GM23248 (cell line): ENCODE results near the gene KATNIP. TPM values are rescaled to one million over a fixed set of nuclear protein-coding genes. Genes with fewer than 3 reads are reported as not detected.

ENCODE experiments used
- DNase-seq: peaks from one replicate; pipeline ENCODE4 v3.0.0-alpha.2; 2015
- H2AFZ ChIP-seq: fragments of 200-600 bp; sonication (generic); 2 replicates; pipeline ENCODE4 v1.6.1; 2016; ENCODE audit warnings: antibody characterized with exemption
- H3F3A ChIP-seq: fragments of 200-600 bp; sonication (generic); 2 replicates; pipeline ENCODE4 v1.6.1; 2016; ENCODE audit warnings: mild to moderate bottlenecking, antibody characterized with exemption, mixed run types; ENCODE audit not compliant: insufficient read depth
- H3K27ac ChIP-seq: fragments of 200-600 bp; sonication (generic); 2 replicates; pipeline ENCODE4 v1.5.1; 2016; ENCODE audit warnings: mild to moderate bottlenecking
- H3K27me3 ChIP-seq: fragments of 200-600 bp; sonication (generic); replicated peaks from 2 replicates; pipeline ENCODE4 v1.6.1; 2016; ENCODE audit warnings: mild to moderate bottlenecking; ENCODE audit not compliant: insufficient read depth
- H3K36me3 ChIP-seq: fragments of 200-600 bp; sonication (generic); 2 replicates; pipeline ENCODE4 v1.6.1; 2016; ENCODE audit warnings: low read depth, mild to moderate bottlenecking
- H3K4me1 ChIP-seq: fragments of 200-600 bp; sonication (generic); 2 replicates; pipeline ENCODE4 v1.6.1; 2016; ENCODE audit warnings: mild to moderate bottlenecking; ENCODE audit not compliant: insufficient read depth
- H3K4me2 ChIP-seq: fragments of 200-600 bp; sonication (generic); one replicate; pipeline ENCODE4 v1.6.1; 2016; ENCODE audit warnings: mild to moderate bottlenecking; ENCODE audit not compliant: unreplicated experiment
- H3K4me3 ChIP-seq: fragments of 200-600 bp; sonication (generic); 2 replicates; pipeline ENCODE4 v1.5.1; 2016; ENCODE audit warnings: mild to moderate bottlenecking
- H3K79me2 ChIP-seq: fragments of 200-600 bp; sonication (generic); 2 replicates; pipeline ENCODE4 v1.6.1; 2016; ENCODE audit warnings: mild to moderate bottlenecking; ENCODE audit not compliant: insufficient read depth
- H3K9ac ChIP-seq: fragments of 200-600 bp; sonication (generic); 2 replicates; pipeline ENCODE4 v1.6.1; 2016; ENCODE audit warnings: mild to moderate bottlenecking
- H3K9me2 ChIP-seq: fragments of 200-600 bp; sonication (generic); 2 replicates; pipeline ENCODE4 v1.6.1; 2016; ENCODE audit warnings: mixed run types, mild to moderate bottlenecking, moderate library complexity; ENCODE audit not compliant: insufficient read depth
- H3K9me3 ChIP-seq: fragments of 200-600 bp; sonication (generic); one replicate; pipeline ENCODE4 v1.6.1; 2017; ENCODE audit warnings: low read depth
- H4K20me1 ChIP-seq: fragments of 200-600 bp; sonication (generic); 2 replicates; pipeline ENCODE4 v1.6.0; 2016; ENCODE audit not compliant: insufficient read depth
- EZH2 ChIP-seq: fragments of 200-600 bp; sonication (generic); IDR thresholded peaks from 2 replicates; pipeline ENCODE4 v1.6.1; 2018; ENCODE audit warnings: antibody characterized with exemption, mild to moderate bottlenecking; ENCODE audit not compliant: insufficient read depth, poor library complexity, severe bottlenecking
- EZH2phosphoT487 ChIP-seq: fragments of 200-600 bp; sonication (generic); IDR thresholded peaks from 2 replicates; pipeline ENCODE4 v1.6.1; 2018; ENCODE audit warnings: antibody characterized with exemption, moderate library complexity, mild to moderate bottlenecking, low read depth; ENCODE audit not compliant: insufficient read depth
- WGBS, 2 experiments: methylation state at CpG; one replicate each; pipeline ENCODE4 v1.1.6; 2015 to 2017; ENCODE audit warnings: low lambda C conversion rate in 2 of 2, low coverage in 1 of 2; ENCODE audit errors: missing lambda C conversion rate in 2 of 2; 5-methylcytosine and 5-hydroxymethylcytosine counted together
- in situ Hi-C: fragments of 300-500 bp; cut with MboI; formaldehyde crosslinking; loops from 2 replicates; pipeline ENCODE4 v1.15.0; 2020
- polyA plus RNA-seq: library from polyadenylated mRNA; unstranded; fragments of >200 nt; fragmentation: Nextera tagmentation; extraction: Ambion mirVana; gene quantifications from 2 replicates; pipeline ENCODE4 v1.2.1, GENCODE V29; 2016
- total RNA-seq: library from RNA; depleted of rRNA; stranded (reverse); fragments of >200 nt; shearing (Covaris generic); gene quantifications from 2 replicates; pipeline ENCODE4 v1.2.3, GENCODE V29; 2014

KATNIP gene
- total and polyA plus RNA-seq, 2 experiments from 2014 or later = 6.9 to 8.5 TPM

DNA sequence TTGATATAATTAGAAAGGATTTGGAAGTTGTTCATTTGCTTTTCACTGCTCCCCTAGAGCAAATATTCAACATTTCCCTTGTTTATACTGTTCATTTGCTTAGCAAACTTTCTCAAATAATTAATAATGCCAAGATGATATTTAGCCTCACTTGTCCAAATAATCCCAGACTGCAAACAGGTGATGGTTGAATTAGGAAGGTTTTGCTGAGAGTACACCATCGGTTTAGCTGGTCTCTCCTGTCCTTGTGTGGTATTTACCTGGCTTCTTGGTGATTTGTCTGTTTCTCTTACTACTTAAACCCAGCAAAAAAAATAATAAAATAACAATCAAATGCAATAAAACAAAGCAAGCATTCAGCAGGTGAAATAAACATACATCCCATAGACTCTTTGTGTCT is 6.5 kb downstream of the KATNIP start:
- in situ Hi-C loops = no loop called here
- DNase-seq = no peak
- no peak overlapping the region for H3K4me2 ChIP-seq
- TF ChIP-seq EZH2phosphoT487 (no peak), EZH2 (no peak)
- no peak overlapping the region for H3K27ac ChIP-seq
- H3F3A ChIP-seq = no peaks in the 10 kb centered on the region
- no peak overlapping the region for H3K4me3 ChIP-seq
- WGBS, 2 experiments = 95 to 96% methylated on average over 1 of the region's 1 CpG
- H3K36me3 ChIP-seq = no peaks in the 10 kb centered on the region; the same call in 1 of the 2 replicates
- no peaks in the 10 kb centered on the region for H3K9me2 ChIP-seq
- H4K20me1 ChIP-seq = no peaks in the 10 kb centered on the region
- H3K79me2 ChIP-seq = peaks cover 59% of the 10 kb centered on the region
- H3K9me3 ChIP-seq = no peaks in the 10 kb centered on the region
- H3K4me1 ChIP-seq = no peaks in the 10 kb centered on the region
- no peak overlapping the region for H2AFZ ChIP-seq
- H3K9ac ChIP-seq = no peak overlapping the region
- no peaks in the 10 kb centered on the region for H3K27me3 ChIP-seq

DNA sequence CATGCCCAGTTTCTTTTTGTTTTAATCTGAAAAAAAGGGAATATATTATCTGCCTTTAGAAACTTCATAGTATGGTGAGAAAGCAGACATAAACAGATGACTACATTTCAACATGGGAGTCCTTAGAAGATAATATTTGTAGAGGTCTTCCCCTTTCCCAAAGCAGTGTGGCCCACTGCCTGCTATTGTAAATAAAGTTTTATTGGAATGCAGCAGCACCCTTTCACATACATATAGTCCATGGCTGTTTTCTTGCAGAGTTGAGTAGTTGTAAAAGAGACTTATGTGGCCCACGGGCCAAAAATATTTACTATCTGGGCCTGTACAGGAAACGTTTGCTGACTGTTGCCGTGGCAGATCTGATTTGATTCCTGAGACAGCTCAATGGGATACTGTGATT is 8.5 kb downstream of the KATNIP start:
- no peak for DNase-seq

DNA sequence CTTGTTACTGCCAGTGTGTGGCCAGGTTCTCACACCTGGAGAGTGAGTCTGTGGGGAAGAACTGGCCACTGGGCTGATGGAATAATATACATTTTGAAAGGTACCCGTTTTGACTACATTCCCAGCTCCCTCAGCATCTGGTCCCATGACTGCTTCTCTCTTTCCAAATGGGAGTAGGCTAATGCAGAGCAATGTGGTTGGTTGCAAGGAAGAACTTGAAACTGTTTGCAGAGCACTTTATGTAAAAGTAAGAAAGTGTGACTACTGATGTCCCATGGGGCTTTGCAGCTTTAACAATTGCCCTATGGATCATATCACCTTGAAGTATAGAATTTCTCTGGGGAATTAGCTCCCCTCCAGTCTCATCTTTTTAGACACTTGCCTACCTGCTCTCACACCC is 9.0 kb downstream of the KATNIP start:
- no peak overlapping the region for H2AFZ ChIP-seq
- no peaks in the 10 kb centered on the region for H3K9me3 ChIP-seq
- H3K4me2 ChIP-seq = no peak overlapping the region
- H3K79me2 ChIP-seq = peaks cover 34% of the 10 kb centered on the region
- WGBS, 2 experiments = 11 to 53% methylated on average over 1 of the region's 1 CpG
- in situ Hi-C loops = no loop called here
- no peak for TF ChIP-seq EZH2phosphoT487
- TF ChIP-seq EZH2 = no peak
- no peak for DNase-seq
- no peak overlapping the region for H3K9ac ChIP-seq
- no peak overlapping the region for H3K4me3 ChIP-seq
- no peak overlapping the region for H3K27ac ChIP-seq
- H3K27me3 ChIP-seq = no peaks in the 10 kb centered on the region
- H4K20me1 ChIP-seq = no peaks in the 10 kb centered on the region
- no peaks in the 10 kb centered on the region for H3F3A ChIP-seq
- H3K9me2 ChIP-seq = no peaks in the 10 kb centered on the region
- H3K36me3 ChIP-seq = no peaks in the 10 kb centered on the region; the same call in 1 of the 2 replicates
- no peaks in the 10 kb centered on the region for H3K4me1 ChIP-seq

More for the DNA sequence above, 8.5 kb downstream of the KATNIP start:
- 98 to 100% methylated on average over 3 of the region's 3 CpGs for WGBS, 2 experiments
- Histone ChIP-seq H3K4me3 (no peak overlapping the region), H3K9ac (no peak overlapping the region), H3F3A (no peaks in the 10 kb centered on the region), H3K9me3 (no peaks in the 10 kb centered on the region), H4K20me1 (no peaks in the 10 kb centered on the region), H3K4me2 (no peak overlapping the region), H3K4me1 (no peaks in the 10 kb centered on the region), H3K79me2 (peaks cover 39% of the 10 kb centered on the region), H3K27me3 (no peaks in the 10 kb centered on the region), H3K36me3 (no peaks in the 10 kb centered on the region; the same call in 1 of the 2 replicates), H3K27ac (no peak overlapping the region), H2AFZ (no peak overlapping the region), H3K9me2 (no peaks in the 10 kb centered on the region)
- in situ Hi-C loops = no loop called here
- TF ChIP-seq EZH2 = no peak
- TF ChIP-seq EZH2phosphoT487 = no peak

DNA sequence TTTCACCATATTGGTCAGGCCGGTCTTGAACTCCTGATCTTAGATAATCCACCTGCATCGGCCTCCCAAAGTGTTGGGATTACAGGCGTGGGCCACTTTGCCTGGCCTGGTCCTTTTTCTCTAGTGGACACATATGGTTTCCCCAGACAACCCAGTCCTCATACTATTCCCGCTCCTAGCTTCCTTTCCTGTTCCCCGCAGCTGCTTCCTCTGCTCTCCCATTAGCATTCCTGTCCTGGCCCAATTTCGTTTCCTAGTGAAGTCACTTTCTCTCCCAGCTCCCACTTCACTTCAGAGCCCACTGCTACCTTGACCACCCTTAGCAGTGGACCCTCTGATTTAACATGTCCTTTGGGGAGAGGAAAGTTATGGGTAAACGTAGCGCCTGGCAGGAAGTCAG is 11.3 kb downstream of the KATNIP start:
- 91 to 95% methylated on average over 8 of the region's 8 CpGs for WGBS, 2 experiments
- no peak overlapping the region for H2AFZ ChIP-seq
- TF ChIP-seq EZH2phosphoT487 (no peak), EZH2 (no peak)
- no peak overlapping the region for H3K4me2 ChIP-seq
- no peak overlapping the region for H3K9ac ChIP-seq
- H3K27ac ChIP-seq = no peak overlapping the region
- no peak for DNase-seq
- no peaks in the 10 kb centered on the region for H3K9me2 ChIP-seq
- H3K27me3 ChIP-seq = no peaks in the 10 kb centered on the region
- in situ Hi-C loops = no loop called here
- no peaks in the 10 kb centered on the region; the same call in 1 of the 2 replicates for H3K36me3 ChIP-seq
- no peaks in the 10 kb centered on the region for H3K4me1 ChIP-seq
- no peaks in the 10 kb centered on the region for H3K9me3 ChIP-seq
- no peaks in the 10 kb centered on the region for H4K20me1 ChIP-seq
- H3K79me2 ChIP-seq = peaks cover 17% of the 10 kb centered on the region
- H3K4me3 ChIP-seq = no peak overlapping the region
- H3F3A ChIP-seq = no peaks in the 10 kb centered on the region

DNA sequence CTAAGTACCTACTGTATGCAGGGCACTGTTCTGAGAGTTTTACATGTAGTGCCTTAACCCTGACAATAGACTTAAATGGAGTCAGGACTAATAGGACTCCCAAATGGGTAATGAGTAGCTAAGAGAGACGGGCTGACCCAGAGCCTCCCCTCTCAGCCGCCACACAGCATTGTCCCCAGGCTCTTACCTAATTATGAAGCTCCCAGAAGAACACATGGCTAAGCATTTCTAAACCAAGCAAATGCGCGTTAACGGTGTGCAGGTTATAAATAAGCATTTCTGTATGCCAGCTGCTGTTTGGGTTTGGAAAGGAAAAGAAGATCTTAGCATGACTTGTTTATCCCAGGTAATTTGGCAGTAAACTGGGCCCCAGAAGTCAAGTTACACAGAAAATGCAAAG is 14.3 kb downstream of the KATNIP start:
- Histone ChIP-seq H3K36me3 (no peaks in the 10 kb centered on the region), H3K27me3 (no peaks in the 10 kb centered on the region), H3K4me3 (no peak overlapping the region), H3K9me2 (no peaks in the 10 kb centered on the region), H3K9ac (no peak overlapping the region), H3F3A (no peaks in the 10 kb centered on the region), H3K79me2 (0 out of 2 replicates have a peak, but pooled peaks cover 5% of the 10 kb centered on the region), H4K20me1 (no peaks in the 10 kb centered on the region), H3K4me2 (no peak overlapping the region), H3K27ac (no peak overlapping the region), H3K4me1 (no peaks in the 10 kb centered on the region), H2AFZ (no peak overlapping the region), H3K9me3 (no peaks in the 10 kb centered on the region)
- DNase-seq = no peak
- WGBS, 2 experiments = 88 to 90% methylated on average over 5 of the region's 5 CpGs
- in situ Hi-C loops = no loop called here
- TF ChIP-seq EZH2phosphoT487 (no peak), EZH2 (no peak)
